Testis (tissue), 2 donors: ENCODE data around the gene NCKAP5.

Source experiments
- CTCF ChIP-seq, 3 experiments: fragments of 450-650 bp in 2 of 3; fragments of 200-600 bp in 1 of 3; sonication (generic) in 1 of 3; IDR thresholded peaks; one replicate each; pipeline ENCODE4 v1.5.1; 2016 to 2019; ENCODE audit warnings: antibody characterized with exemption in 3 of 3, mild to moderate bottlenecking in 2 of 3, moderate library complexity in 1 of 3
- POLR2A ChIP-seq: fragments of 450-650 bp; IDR thresholded peaks from one replicate; pipeline ENCODE4 v1.6.1; 2017; ENCODE audit warnings: antibody characterized with exemption, mild to moderate bottlenecking, moderate library complexity

DNA sequence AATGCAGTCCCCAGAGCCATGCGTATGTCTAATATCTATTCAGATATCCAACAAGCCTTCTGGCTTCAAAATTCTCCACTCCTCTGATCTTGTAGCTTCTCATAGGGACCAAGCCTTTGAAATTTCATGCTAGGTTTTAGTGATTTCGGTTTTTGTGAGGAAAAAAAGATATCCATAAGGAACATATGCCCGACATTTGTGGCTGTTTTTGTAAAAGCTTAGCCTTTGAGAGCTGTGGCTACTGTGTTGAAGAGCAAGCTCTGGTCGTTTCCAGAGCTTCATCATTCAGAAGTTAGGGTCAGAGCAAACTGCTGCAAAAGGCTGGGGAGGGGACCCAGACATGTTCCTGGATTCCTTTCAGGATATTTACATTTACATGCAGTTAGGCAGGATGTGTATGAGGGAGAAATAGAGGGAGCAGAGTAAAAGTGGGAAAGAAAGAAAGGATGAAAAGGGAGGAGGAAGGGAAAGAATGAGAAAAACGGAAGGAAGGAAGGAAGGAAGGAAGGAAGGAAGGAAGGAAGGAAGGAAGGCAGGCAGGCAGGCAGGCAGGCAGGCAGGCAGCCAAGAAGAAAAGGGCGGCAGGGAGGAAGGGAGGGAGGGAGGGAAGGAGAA, 70.2 kb downstream of the NCKAP5 start:
- TF ChIP-seq CTCF (IDR thresholded peaks at IDR 0.05) (no peak), POLR2A (no peak)
